ENCODE results near the gene TTC23.

Gene TTC23

GRCh38 chr15:99103279-99103678 lies 146.1 kb downstream of the TTC23 start:
- H3K4me3 ChIP-seq (ENCODE audit: low read depth, low read length): no peak overlapping the region
- no peak for DNase-seq (ENCODE audit: low read depth)
- TF ChIP-seq CTCF (IDR thresholded peaks at IDR 0.05; ENCODE audit: insufficient read depth, low read depth, low read length, missing control alignments): no peak

- no peak for TF ChIP-seq CTCF (IDR thresholded peaks at IDR 0.05; ENCODE audit: insufficient read depth, low read depth, low read length, missing control alignments)
- H3K4me3 ChIP-seq (ENCODE audit: low read depth, low read length): no peak overlapping the region
- no peak for DNase-seq (ENCODE audit: low read depth)
Measured at GRCh38 chr15:99102332-99103235, 146.8 kb downstream of the TTC23 start.

GRCh38 chr15:99101501-99101900 lies 147.9 kb downstream of the TTC23 start:
- DNase-seq (ENCODE audit: low read depth): no peak
- no peak overlapping the region for H3K4me3 ChIP-seq (ENCODE audit: low read depth, low read length)
- no peak for TF ChIP-seq CTCF (IDR thresholded peaks at IDR 0.05; ENCODE audit: insufficient read depth, low read depth, low read length, missing control alignments)

- no peak overlapping the region; the same call in 1 of the 2 replicates for H3K4me3 ChIP-seq (ENCODE audit: low read depth, low read length)
- peak; percentile 69 for TF ChIP-seq CTCF (IDR thresholded peaks at IDR 0.05; ENCODE audit: insufficient read depth, low read depth, low read length, missing control alignments)
- peak; percentile 56 for DNase-seq (ENCODE audit: low read depth)
Measured at GRCh38 chr15:99100245-99101173, 148.9 kb downstream of the TTC23 start.

- no peak for DNase-seq (ENCODE audit: low read depth)
- TF ChIP-seq CTCF (IDR thresholded peaks at IDR 0.05; ENCODE audit: insufficient read depth, low read depth, low read length, missing control alignments): no peak
- no peak overlapping the region for H3K4me3 ChIP-seq (ENCODE audit: low read depth, low read length)
Measured at GRCh38 chr15:99099661-99100060, 149.7 kb downstream of the TTC23 start.

GRCh38 chr15:99098991-99099390 lies 150.4 kb downstream of the TTC23 start:
- DNase-seq (ENCODE audit: low read depth): no peak
- no peak for TF ChIP-seq CTCF (IDR thresholded peaks at IDR 0.05; ENCODE audit: insufficient read depth, low read depth, low read length, missing control alignments)
- H3K4me3 ChIP-seq (ENCODE audit: low read depth, low read length): no peak overlapping the region

Measured in GM12865 (cell line).